Right cardiac atrium (tissue), 5 donors: Measurements from ENCODE around the gene TMOD1. TPM values are rescaled to one million over a fixed set of nuclear protein-coding genes. Genes with fewer than 3 reads are reported as not detected.
"Not testable (repeated sequence)": the region's sequence is repeated elsewhere in the genome, so short reads cannot be mapped to it uniquely, and the experiment has no call there.

Source experiments
- ATAC-seq, 2 donors: fragments of 200-7000 bp; cut with Tn5 transposase; one replicate each; pipeline versions ENCODE4 v1.8.0 to v1.9.1; 2020; ENCODE audit warnings: moderate library complexity in 2 of 2, mild to moderate bottlenecking in 1 of 2
- DNase-seq, 3 donors: peaks; one replicate each; pipeline ENCODE4 v3.0.0-alpha.2; 2020
- H3K27ac ChIP-seq: one replicate; pipeline ENCODE4 v1.5.1; 2013; ENCODE audit warnings: mild to moderate bottlenecking, low read length, control low read depth, moderate library complexity
- H3K27me3 ChIP-seq: one replicate; pipeline ENCODE4 v1.6.1; 2013; ENCODE audit not compliant: control insufficient read depth, insufficient read depth
- H3K4me1 ChIP-seq: one replicate; pipeline ENCODE4 v1.6.1; 2013; ENCODE audit warnings: low read length; ENCODE audit not compliant: control insufficient read depth, insufficient read depth
- H3K4me3 ChIP-seq: one replicate; pipeline ENCODE4 v1.5.1; 2013; ENCODE audit warnings: low read length, control low read depth
- H3K9me3 ChIP-seq: one replicate; pipeline ENCODE4 v1.6.1; 2013; ENCODE audit warnings: low read length; ENCODE audit not compliant: control insufficient read depth
- WGBS: extraction: QIAGEN DNeasy Blood & Tissue Kit; methylation state at CpG from one replicate; pipeline ENCODE4 v1.1.7; 2013; 5-methylcytosine and 5-hydroxymethylcytosine counted together
- intact Hi-C, 4 donors: fragments of 100-400 bp; cut with DNase I; formaldehyde crosslinking; loops; one replicate each; pipeline versions ENCODE4 v1.11.0 to v1.14.0; 2022 to 2023
- polyA plus RNA-seq: library from polyadenylated mRNA; stranded (reverse); fragments of 200-250 nt; gene quantifications from one replicate; pipeline ENCODE4 v1.2.3, GENCODE V29; 2013
- total RNA-seq, 4 donors: library from RNA; stranded (reverse); fragmentation: NEBNext Ultra II Directional; extraction: Animal tissue kit (Norgen Biotek cat#: 25700); gene quantifications; one replicate each; pipeline ENCODE4 v1.2.1, GENCODE V29; 2021
- donor health status: healthy with polysubstance abuse.
- donor health status: DM: no; HTN: yes; CAD: no.
- donor health status: DM: no; HTN: no; CAD: no.
- donor health status: DM: no; HTN: yes; CAD: no; lungs with severe emphysema.
- donor health status: DM: yes; HTN: yes; CAD: no.

TMOD1 gene
- total and polyA plus RNA-seq, 5 donors = 177 to 220 (median 197) TPM

DNA sequence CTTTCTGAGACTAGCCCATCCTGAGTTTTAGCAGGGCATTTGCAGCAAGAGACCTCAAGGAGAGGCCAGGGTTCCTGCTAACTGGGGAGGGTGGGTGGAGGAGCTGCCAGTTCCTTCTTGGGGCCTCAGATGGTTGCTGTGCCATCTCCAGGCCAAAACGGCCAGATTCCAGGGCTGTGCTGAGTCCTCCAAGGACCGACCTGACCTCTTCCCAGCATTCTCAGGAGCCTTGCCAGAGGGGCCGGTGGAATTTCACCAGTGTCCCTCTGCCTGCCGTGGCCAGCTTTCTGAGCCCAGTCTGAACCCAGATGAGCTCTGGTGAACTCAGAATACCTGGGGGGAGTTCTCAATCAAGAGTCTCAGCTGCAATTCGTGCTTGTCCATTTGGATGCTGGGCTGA lies 77.4 kb downstream of the TMOD1 start:
- 56% methylated on average over 5 of the region's 5 CpGs for WGBS
- ATAC-seq (peak in 1 of 2 donors; percentile 55), DNase-seq (peak in 1 of 3 donors; percentile 69)
- H3K4me3 ChIP-seq = no peak overlapping the region
- H3K27ac ChIP-seq = no peak overlapping the region
- no peaks in the 10 kb centered on the region for H3K9me3 ChIP-seq
- intact Hi-C loops = no loop called here
- peaks cover 5% of the 10 kb centered on the region for H3K4me1 ChIP-seq
- no peaks in the 10 kb centered on the region for H3K27me3 ChIP-seq

- intact Hi-C loops = no loop called here
- H3K27ac ChIP-seq = no peak overlapping the region
- DNase-seq = no peak
- peaks cover 5% of the 10 kb centered on the region for H3K4me1 ChIP-seq
- peak in 1 of 2 donors; percentile 37 for ATAC-seq
- no peaks in the 10 kb centered on the region for H3K27me3 ChIP-seq
- H3K9me3 ChIP-seq = no peaks in the 10 kb centered on the region
- WGBS = 47% methylated on average over 2 of the region's 2 CpGs
- no peak overlapping the region for H3K4me3 ChIP-seq
Measured at GRCh38 chr9:97579914-97580313, 78.4 kb downstream of the TMOD1 start.

DNA sequence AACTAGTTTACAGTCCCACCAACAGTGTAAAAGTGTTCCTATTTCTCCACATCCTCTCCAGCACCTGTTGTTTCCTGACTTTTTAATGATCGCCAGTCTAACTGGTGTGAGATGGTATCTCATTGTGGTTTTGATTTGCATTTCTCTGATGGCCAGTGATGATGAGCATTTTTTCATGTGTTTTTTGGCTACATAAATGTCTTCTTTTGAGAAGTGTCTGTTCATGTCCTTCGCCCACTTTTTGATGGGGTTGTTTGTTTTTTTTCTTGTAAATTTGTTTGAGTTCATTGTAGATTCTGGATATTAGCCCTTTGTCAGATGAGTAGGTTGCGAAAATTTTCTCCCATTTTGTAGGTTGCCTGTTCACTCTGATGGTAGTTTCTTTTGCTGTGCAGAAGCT lies 80.1 kb downstream of the TMOD1 start:
- DNase-seq, intact Hi-C loops, H3K27me3 ChIP-seq, ATAC-seq, H3K9me3 ChIP-seq, H3K4me1 ChIP-seq, H3K27ac ChIP-seq, H3K4me3 ChIP-seq: not testable (repeated sequence)
- WGBS = no CpG with 5 or more reads among the region's 3 CpGs

DNA sequence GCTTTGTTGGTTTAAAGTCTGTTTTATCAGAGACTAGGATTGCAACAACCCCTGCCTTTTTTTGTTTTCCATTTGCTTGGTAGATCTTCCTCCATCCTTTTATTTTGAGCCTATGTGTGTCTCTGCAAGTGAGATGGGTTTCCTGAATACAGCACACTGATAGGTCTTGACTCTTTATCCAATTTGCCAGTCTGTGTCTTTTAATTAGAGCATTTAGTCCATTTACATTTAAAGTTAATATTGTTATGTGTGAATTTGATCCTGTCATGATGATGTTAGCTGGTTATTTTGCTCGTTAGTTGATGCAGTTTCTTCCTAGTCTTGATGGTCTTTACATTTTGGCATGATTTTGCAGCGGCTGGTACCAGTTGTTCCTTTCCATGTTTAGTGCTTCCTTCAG lies 83.3 kb downstream of the TMOD1 start:
- H3K27ac ChIP-seq, intact Hi-C loops, H3K4me3 ChIP-seq, H3K4me1 ChIP-seq, DNase-seq, H3K9me3 ChIP-seq, H3K27me3 ChIP-seq, ATAC-seq: not testable (repeated sequence)
- no CpG with 5 or more reads among the region's 2 CpGs for whole genome bisulfite sequencing

DNA sequence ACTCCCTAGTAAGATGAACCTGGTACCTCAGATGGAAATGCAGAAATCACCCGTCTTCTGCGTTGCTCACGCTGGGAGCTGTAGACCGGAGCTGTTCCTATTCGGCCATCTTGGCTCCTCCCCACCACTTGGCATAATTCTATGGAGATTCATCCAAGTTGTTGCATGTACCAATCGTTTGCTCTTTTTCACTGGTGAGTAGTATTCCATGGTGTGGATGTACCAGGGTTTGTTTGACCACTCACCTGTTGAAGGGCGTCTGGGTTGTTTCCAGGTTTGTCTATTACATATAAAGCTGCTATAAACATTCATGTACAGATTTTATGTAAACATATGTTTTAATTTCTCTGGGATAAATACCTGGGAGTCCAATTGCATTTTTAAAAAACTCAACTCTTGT lies 85.4 kb downstream of the TMOD1 start:
- H3K27ac ChIP-seq, H3K27me3 ChIP-seq, ATAC-seq, H3K4me3 ChIP-seq, H3K4me1 ChIP-seq, intact Hi-C loops, H3K9me3 ChIP-seq, DNase-seq: not testable (repeated sequence)
- 97% methylated on average over 7 of the region's 7 CpGs for WGBS

- intact Hi-C loops = loop anchor here in 3 of 4 donors (10.0 kb wide), 1 partner anchor 87 kb away; the partner anchor contains the start of gene TMOD1 (in 3 of the 3)
Measured at GRCh38 chr9:97591535-97591934, 90.1 kb downstream of the TMOD1 start.

DNA sequence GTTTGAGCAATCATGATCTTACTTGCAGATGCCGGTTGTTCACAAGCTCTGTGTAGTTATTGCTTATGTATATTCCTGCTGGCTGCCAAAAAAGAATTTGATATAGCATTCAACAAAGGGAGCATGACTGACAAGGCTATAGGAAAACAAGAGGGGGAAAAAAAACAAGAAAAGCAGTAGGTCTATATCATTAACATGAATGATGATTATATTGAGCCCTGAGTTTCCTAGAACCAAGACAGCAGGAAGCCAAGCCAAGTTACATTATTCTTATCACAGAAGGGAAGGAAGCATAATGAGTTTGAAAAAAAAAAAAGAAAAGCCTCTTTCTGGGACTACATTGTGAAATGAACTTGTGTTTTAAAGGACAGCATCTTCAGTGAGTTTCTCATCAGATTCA lies 90.7 kb downstream of the TMOD1 start:
- H3K9me3 ChIP-seq = no peaks in the 10 kb centered on the region
- peaks cover 5% of the 10 kb centered on the region for H3K4me1 ChIP-seq
- intact Hi-C loops = loop anchor here in 3 of 4 donors (10.0 kb wide), 1 partner anchor 87 kb away; the partner anchor contains the start of gene TMOD1 (in 3 of the 3)
- DNase-seq (no peak), ATAC-seq (no peak)
- no peak overlapping the region for H3K4me3 ChIP-seq
- no peaks in the 10 kb centered on the region for H3K27me3 ChIP-seq
- 86% methylated on average over 1 of the region's 1 CpG for WGBS
- H3K27ac ChIP-seq = no peak overlapping the region

More at GRCh38 chr9:97591535-97591934, 90.1 kb downstream of the TMOD1 start:
- H3K4me3 ChIP-seq = no peak overlapping the region
- no peaks in the 10 kb centered on the region for H3K27me3 ChIP-seq
- 84% methylated on average over 6 of the region's 6 CpGs for WGBS
- peaks cover 5% of the 10 kb centered on the region for H3K4me1 ChIP-seq
- H3K27ac ChIP-seq = no peak overlapping the region
- ATAC-seq = no peak
- DNase-seq = peak in 1 of 3 donors; percentile 31
- no peaks in the 10 kb centered on the region for H3K9me3 ChIP-seq

GRCh38 chr9:97593960-97594359 lies 92.5 kb downstream of the TMOD1 start:
- Histone ChIP-seq H3K9me3 (no peaks in the 10 kb centered on the region), H3K4me1 (peaks cover 7% of the 10 kb centered on the region), H3K27ac (peak overlapping the region; percentile 51), H3K27me3 (no peaks in the 10 kb centered on the region), H3K4me3 (no peak overlapping the region)
- WGBS = 63% methylated on average over 4 of the region's 4 CpGs
- intact Hi-C loops = loop anchor here in 3 of 4 donors (10.0 kb wide), 1 partner anchor 89 kb away; the partner anchor contains the start of gene TMOD1 (in 3 of the 3)
- no peak for ATAC-seq
- DNase-seq = no peak

DNA sequence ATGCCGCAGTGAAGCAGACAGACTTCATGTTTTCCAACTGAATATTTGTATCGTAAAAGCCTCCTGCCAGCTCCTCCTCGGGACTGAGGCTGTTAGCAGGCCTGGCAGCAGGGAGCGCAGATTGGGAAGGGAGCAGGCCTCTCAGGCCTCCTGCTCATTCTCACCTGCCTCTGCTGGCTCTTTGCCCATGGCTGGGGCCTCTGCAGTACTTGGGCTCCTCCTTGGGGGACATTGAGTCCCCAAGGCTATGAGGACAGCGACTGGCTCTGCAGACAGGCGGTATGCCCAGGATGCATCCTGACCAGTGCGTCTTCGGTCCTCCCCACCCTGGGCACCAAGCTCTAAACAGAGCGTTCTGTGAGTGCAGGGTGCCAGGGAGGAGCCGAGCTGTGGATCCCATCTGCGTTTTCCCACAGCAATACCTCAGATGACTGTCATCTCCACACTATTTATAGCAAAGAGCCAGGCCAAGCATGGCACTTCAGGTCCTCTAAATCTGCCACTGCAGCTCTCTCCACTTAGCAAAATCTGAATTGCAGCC lies 93.0 kb downstream of the TMOD1 start:
- H3K27ac ChIP-seq = peak overlapping the region; percentile 54
- H3K27me3 ChIP-seq = no peaks in the 10 kb centered on the region
- peak; percentile 50 to 75 for ATAC-seq
- intact Hi-C loops = loop anchor here in 3 of 4 donors (10.0 kb wide), 1 partner anchor 90 kb away; the partner anchor contains the start of gene TMOD1 (in 3 of the 3)
- 65% methylated on average over 11 of the region's 11 CpGs for WGBS
- no peaks in the 10 kb centered on the region for H3K9me3 ChIP-seq
- H3K4me1 ChIP-seq = peaks cover 7% of the 10 kb centered on the region
- peak; percentile 34 to 80 (median 80) for DNase-seq
- no peak overlapping the region for H3K4me3 ChIP-seq

- 45% methylated on average over 4 of the region's 4 CpGs for WGBS
Measured at GRCh38 chr9:97596906-97597305, 95.4 kb downstream of the TMOD1 start.

GRCh38 chr9:97598461-97599288 lies 97.2 kb downstream of the TMOD1 start:
- 20% methylated on average over 11 of the region's 11 CpGs for WGBS
- Histone ChIP-seq H3K4me3 (no peak overlapping the region), H3K27ac (peak overlapping the region; percentile 31), H3K27me3 (no peaks in the 10 kb centered on the region), H3K4me1 (peaks cover 12% of the 10 kb centered on the region), H3K9me3 (no peaks in the 10 kb centered on the region)
- peak; percentile 75 to 83 (median 80) for DNase-seq
- peak; percentile 65 to 80 for ATAC-seq
- intact Hi-C loops = loop anchor here in 3 of 4 donors (5.0 to 10.0 kb wide), 2 partner anchors 94 to 131 kb away; partner anchors contain the start of gene TMOD1 (in 3 of the 3)

More at GRCh38 chr9:97596906-97597305, 95.4 kb downstream of the TMOD1 start:
- Histone ChIP-seq H3K9me3 (no peaks in the 10 kb centered on the region), H3K27ac (no peak overlapping the region), H3K27me3 (no peaks in the 10 kb centered on the region), H3K4me1 (peaks cover 11% of the 10 kb centered on the region), H3K4me3 (no peak overlapping the region)
- peak in 1 of 2 donors; percentile 6 for ATAC-seq
- DNase-seq = peak in 1 of 3 donors; percentile 30
- intact Hi-C loops = loop anchor here in 3 of 4 donors (5.0 to 10.0 kb wide), 2 partner anchors 92 to 130 kb away; partner anchors contain the start of gene TMOD1 (in 3 of the 3)
